Measurements from ENCODE around the gene MMP23B.
"Not testable (repeated sequence)": the region's sequence is repeated elsewhere in the genome, so short reads cannot be mapped to it uniquely, and the experiment has no call there.

The MMP23B gene

GRCh38 chr1:1638528-1638927 lies 6.6 kb downstream of the MMP23B start:
- H3K4me3 ChIP-seq (ENCODE audit: low read depth, low read length); in situ Hi-C loops (cut with HindIII; ENCODE audit: low sequenced_read_pairs); DNase-seq (ENCODE audit: low read depth): not testable (repeated sequence)

- H3K4me3 ChIP-seq (ENCODE audit: low read depth, low read length); in situ Hi-C loops (cut with HindIII; ENCODE audit: low sequenced_read_pairs); DNase-seq (ENCODE audit: low read depth): not testable (repeated sequence)
Measured at GRCh38 chr1:1639368-1639767, 7.4 kb downstream of the MMP23B start.

DNA sequence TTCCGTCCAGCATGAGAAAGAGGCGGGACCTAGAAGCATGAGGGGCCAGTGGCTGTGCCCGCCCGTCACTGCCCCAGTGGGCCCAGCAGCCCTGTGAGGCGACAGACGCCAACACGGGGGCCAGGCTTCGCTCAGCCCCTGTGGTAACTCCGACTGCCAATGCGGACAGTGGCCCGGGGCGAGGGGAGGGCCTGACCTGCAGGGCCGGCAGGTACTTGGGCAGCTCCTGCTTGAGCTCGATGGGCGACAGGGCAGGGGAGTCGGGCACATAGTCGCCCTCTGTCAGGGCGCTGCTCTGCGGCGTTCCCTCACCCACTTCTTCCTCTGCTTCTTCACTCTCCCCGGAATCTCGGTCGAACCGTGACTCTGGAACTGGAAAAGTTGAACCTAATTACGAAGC lies 8.1 kb downstream of the MMP23B start:
- H3K4me3 ChIP-seq (ENCODE audit: low read depth, low read length); in situ Hi-C loops (cut with HindIII; ENCODE audit: low sequenced_read_pairs); DNase-seq (ENCODE audit: low read depth): not testable (repeated sequence)

- H3K4me3 ChIP-seq (ENCODE audit: low read depth, low read length); DNase-seq (ENCODE audit: low read depth); in situ Hi-C loops (cut with HindIII; ENCODE audit: low sequenced_read_pairs): not testable (repeated sequence)
Measured at GRCh38 chr1:1640711-1641461, 8.9 kb downstream of the MMP23B start.

- DNase-seq (ENCODE audit: low read depth); in situ Hi-C loops (cut with HindIII; ENCODE audit: low sequenced_read_pairs); H3K4me3 ChIP-seq (ENCODE audit: low read depth, low read length): not testable (repeated sequence)
Measured at GRCh38 chr1:1646326-1646725, 14.4 kb downstream of the MMP23B start.

DNA sequence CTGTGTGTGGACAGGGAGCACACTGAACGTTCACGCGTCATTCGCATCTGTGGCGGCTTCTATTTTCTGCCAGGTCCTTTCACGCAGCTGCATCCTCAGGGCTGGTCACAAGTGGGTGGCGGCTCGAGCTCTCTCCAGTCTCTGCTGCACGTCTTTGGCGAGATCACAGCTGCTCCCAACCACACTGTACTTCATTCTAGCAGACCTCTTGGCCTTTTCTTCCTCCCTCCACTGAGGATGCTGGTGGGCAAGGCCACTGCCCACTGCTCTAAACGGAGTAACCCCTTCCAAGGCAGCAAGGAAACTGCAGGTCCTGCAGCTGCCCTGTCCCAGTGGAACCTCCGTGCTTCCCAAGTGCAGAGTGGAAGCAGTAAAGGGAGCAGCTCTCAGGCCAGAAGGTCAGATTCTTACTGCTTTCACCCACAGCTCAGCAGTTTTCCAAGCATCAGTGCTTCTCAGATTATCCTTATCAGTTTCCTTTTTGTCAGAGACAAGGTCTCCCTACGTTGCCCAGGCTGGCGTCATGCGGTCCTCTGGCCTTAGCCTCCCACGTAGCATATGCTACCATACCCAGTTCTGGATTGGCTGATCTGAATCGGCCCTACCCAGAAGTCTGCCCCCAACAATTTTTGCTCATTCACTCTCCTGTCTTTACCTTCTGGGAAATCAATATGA lies 15.7 kb downstream of the MMP23B start:
- in situ Hi-C loops (cut with HindIII; ENCODE audit: low sequenced_read_pairs); DNase-seq (ENCODE audit: low read depth): not testable (repeated sequence)

GRCh38 chr1:1648265-1648664 lies 16.3 kb downstream of the MMP23B start:
- DNase-seq (ENCODE audit: low read depth); H3K4me3 ChIP-seq (ENCODE audit: low read depth, low read length); in situ Hi-C loops (cut with HindIII; ENCODE audit: low sequenced_read_pairs): not testable (repeated sequence)

More for the DNA sequence above, 15.7 kb downstream of the MMP23B start:
- not testable (repeated sequence) for H3K4me3 ChIP-seq (ENCODE audit: low read depth, low read length)

- peak; percentile 14 for TF ChIP-seq CTCF (IDR thresholded peaks at IDR 0.05; ENCODE audit: low read depth, low read length, missing control alignments)
- peak within 1 kb of the TSS; percentile 54 for H3K4me3 ChIP-seq (ENCODE audit: low read depth, low read length)
- in situ Hi-C loops (cut with HindIII; ENCODE audit: low sequenced_read_pairs), result not testable (repeated sequence)
- peak; percentile 94 for DNase-seq (ENCODE audit: low read depth)
Measured at GRCh38 chr1:1658583-1659549, 26.9 kb downstream of the MMP23B start, which contains the start of gene CDK11B. Gene CDK11B, minus strand, starts transcription at chr1:1659004. Its CDS starts 1,519 bp downstream, at chr1:1657485.

- DNase-seq (ENCODE audit: low read depth); H3K4me3 ChIP-seq (ENCODE audit: low read depth, low read length); in situ Hi-C loops (cut with HindIII; ENCODE audit: low sequenced_read_pairs): not testable (repeated sequence)
Measured at GRCh38 chr1:1662392-1662791, 30.4 kb downstream of the MMP23B start.

DNA sequence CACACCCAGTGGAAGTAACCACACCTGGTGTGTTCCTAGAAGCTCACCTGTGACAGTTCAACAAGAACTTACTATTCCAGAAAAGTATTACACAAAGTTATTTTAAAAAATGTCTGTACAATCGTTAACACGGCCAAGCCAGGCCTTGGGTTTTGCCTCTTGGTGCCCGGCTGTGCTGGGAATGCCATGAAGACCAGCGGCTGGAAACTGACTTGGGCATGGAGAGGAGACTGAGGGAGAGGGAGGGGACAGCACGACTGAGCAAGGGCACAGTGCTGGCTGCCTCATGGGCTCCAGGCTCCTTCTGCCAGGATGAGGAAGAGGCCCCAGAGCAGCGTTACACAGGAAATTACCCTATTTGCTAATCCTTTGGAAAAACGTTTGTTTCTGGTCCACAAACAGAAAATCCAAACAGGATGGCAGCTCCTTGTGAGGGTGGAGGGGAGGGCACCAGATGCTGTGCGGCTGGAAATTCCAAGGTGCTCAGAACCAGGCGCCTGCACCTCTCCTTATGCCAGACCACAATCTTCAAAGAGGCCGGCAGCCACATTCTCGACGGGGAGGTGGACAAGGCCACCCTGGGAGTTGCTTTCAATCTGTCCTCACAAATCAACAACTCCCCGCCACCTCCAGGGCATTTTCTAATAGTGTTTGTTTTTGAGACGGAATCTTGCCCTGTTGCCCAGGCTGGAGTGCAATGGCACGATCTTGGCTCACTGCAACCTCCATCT lies 31.0 kb downstream of the MMP23B start:
- H3K4me3 ChIP-seq (ENCODE audit: low read depth, low read length); DNase-seq (ENCODE audit: low read depth); in situ Hi-C loops (cut with HindIII; ENCODE audit: low sequenced_read_pairs): not testable (repeated sequence)

- DNase-seq (ENCODE audit: low read depth); H3K4me3 ChIP-seq (ENCODE audit: low read depth, low read length); in situ Hi-C loops (cut with HindIII; ENCODE audit: low sequenced_read_pairs): not testable (repeated sequence)
Measured at GRCh38 chr1:1664318-1664717, 32.3 kb downstream of the MMP23B start.

Measured in astrocyte of the cerebellum (primary cell).